ENCODE results near the gene UBA6.

- TF ChIP-seq POLR2AphosphoS5 (IDR thresholded peaks at IDR 0.05; ENCODE audit: low read depth, low read length) (no peak), CTCF (IDR thresholded peaks at IDR 0.05) (no peak), TCF7L2 (IDR thresholded peaks at IDR 0.05; ENCODE audit: low read depth, low read length) (no peak)
These were observed 113.8 kb downstream of the UBA6 start for GRCh38 chr4:67587156-67587555.
